Common myeloid progenitor, CD34-positive (primary cell): ENCODE results near the gene SEC14L1.
"Not testable (repeated sequence)": the region's sequence is repeated elsewhere in the genome, so short reads cannot be mapped to it uniquely, and the experiment has no call there.

Experiments
- CTCF ChIA-PET: fragments of 350-600 bp; sonication (Branson Sonifier 250); formaldehyde crosslinking; loops from one replicate; lab custom pipeline; 2021; ENCODE audit warnings: antibody characterized with exemption; lab: Charles Lee
- POLR2A ChIA-PET: fragments of 350-600 bp; sonication (Branson Sonifier 250); formaldehyde crosslinking; loops from one replicate; lab custom pipeline; 2021; ENCODE audit warnings: antibody characterized with exemption; lab: Charles Lee
- DNase-seq, 3 donors: peaks; one replicate each; pipeline versions ENCODE4 v3.0.0 to v3.0.0-alpha.2; 2013
- H3K27ac ChIP-seq, 2 experiments: 1 replicate in 1 of 2; 2 replicates in 1 of 2; pipeline ENCODE4 v1.7.0; 2013; ENCODE audit warnings: inconsistent platforms in 2 of 2, low read length in 2 of 2, mild to moderate bottlenecking in 2 of 2, low read depth in 1 of 2, moderate library complexity in 1 of 2; ENCODE audit not compliant: severe bottlenecking in 2 of 2, insufficient read depth in 1 of 2, poor library complexity in 1 of 2
- H3K27me3 ChIP-seq, 5 experiments: replicated peaks in 2 of 5; 1 replicate in 3 of 5; 2 replicates in 2 of 5; pipeline versions ENCODE4 v1.6.1 to v1.7.0; 2013; ENCODE audit warnings: low read length in 4 of 5, mild to moderate bottlenecking in 2 of 5, moderate library complexity in 2 of 5, inconsistent platforms in 1 of 5; ENCODE audit not compliant: insufficient read depth in 5 of 5, control insufficient read depth in 4 of 5
- H3K36me3 ChIP-seq, 4 experiments: 1 replicate in 2 of 4; 2 replicates in 2 of 4; pipeline versions ENCODE4 v1.6.1 to v1.7.0; 2013; ENCODE audit warnings: low read length in 3 of 4, control low read depth in 1 of 4, mild to moderate bottlenecking in 1 of 4; ENCODE audit not compliant: control insufficient read depth in 4 of 4, insufficient read depth in 4 of 4
- H3K4me1 ChIP-seq, 4 experiments: 1 replicate in 3 of 4; 2 replicates in 1 of 4; pipeline versions ENCODE4 v1.6.1 to v1.7.1; 2013; ENCODE audit warnings: low read length in 3 of 4, mild to moderate bottlenecking in 3 of 4, control low read depth in 1 of 4, inconsistent platforms in 1 of 4, moderate library complexity in 1 of 4; ENCODE audit not compliant: control insufficient read depth in 4 of 4, insufficient read depth in 4 of 4; ENCODE audit errors: control extremely low read depth in 1 of 4
- H3K4me3 ChIP-seq, 7 experiments: 1 replicate in 4 of 7; 2 replicates in 3 of 7; pipeline versions ENCODE4 v1.5.1 to v1.7.0; 2013; ENCODE audit warnings: mild to moderate bottlenecking in 7 of 7, low read length in 6 of 7, moderate library complexity in 6 of 7, inconsistent platforms in 2 of 7, low read depth in 2 of 7, control low read depth in 1 of 7; ENCODE audit not compliant: insufficient read depth in 4 of 7, control insufficient read depth in 1 of 7; ENCODE audit errors: extremely low read depth in 1 of 7
- H3K9me3 ChIP-seq, 5 experiments: 1 replicate in 4 of 5; 2 replicates in 1 of 5; pipeline versions ENCODE4 v1.6.1 to v1.7.1; 2013; ENCODE audit warnings: low read length in 4 of 5, mild to moderate bottlenecking in 2 of 5, inconsistent platforms in 1 of 5, low read depth in 1 of 5, moderate library complexity in 1 of 5; ENCODE audit not compliant: control insufficient read depth in 4 of 5, insufficient read depth in 2 of 5; ENCODE audit errors: control extremely low read depth in 1 of 5
- WGBS: methylation state at CpG from one replicate; pipeline ENCODE4 v1.1.5; 2013; ENCODE audit not compliant: insufficient coverage; 5-methylcytosine and 5-hydroxymethylcytosine counted together

Gene SEC14L1

DNA sequence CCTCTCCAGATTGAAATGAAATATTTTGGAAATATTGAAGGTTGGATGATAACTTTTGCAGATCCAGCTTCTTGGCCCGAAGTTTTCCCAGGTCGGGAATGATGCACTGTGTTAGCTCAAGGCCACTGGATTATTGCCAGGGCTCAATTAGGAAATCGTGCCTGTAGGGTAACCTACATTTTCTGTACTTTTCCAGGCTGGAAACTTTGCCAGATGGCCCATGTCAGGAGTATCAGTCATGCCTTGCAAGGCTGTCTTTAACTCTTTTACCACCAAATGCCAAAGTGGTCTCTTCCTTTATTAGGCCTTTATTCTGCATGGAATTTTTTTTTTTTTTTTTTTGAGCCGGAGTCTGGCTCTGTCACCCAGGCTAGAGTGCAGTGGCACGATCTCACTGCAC, 8.9 kb upstream of the SEC14L1 start:
- CTCF ChIA-PET = interaction anchor here (1.6 kb wide), 1 partner anchor 11 kb away, joined by 6 read pairs; no protein-coding TSS in a partner anchor
- Histone ChIP-seq H3K4me3 (no peak overlapping the region), H3K36me3 (no peaks in the 10 kb centered on the region), H3K9me3 (no peaks in the 10 kb centered on the region), H3K4me1 (peaks cover 0 to 12% (median 10%) of the 10 kb centered on the region in 4 experiments), H3K27ac (no peak overlapping the region), H3K27me3 (no peaks in the 10 kb centered on the region)
- DNase-seq = no peak
- POLR2A ChIA-PET = no interaction called here
- WGBS = 92% methylated on average over 5 of the region's 5 CpGs

- Histone ChIP-seq H3K9me3 (peaks cover 0 to 6% (median 0%) of the 10 kb centered on the region in 5 experiments), H3K4me1 (peaks cover 0 to 11% (median 8%) of the 10 kb centered on the region in 4 experiments), H3K4me3 (no peak overlapping the region), H3K36me3 (no peaks in the 10 kb centered on the region), H3K27ac (no peak overlapping the region), H3K27me3 (no peaks in the 10 kb centered on the region)
- ChIA-PET POLR2A (interaction anchor here (0.6 kb wide), 1 partner anchor 73 kb away, joined by 3 read pairs; no protein-coding TSS in a partner anchor), CTCF (interaction anchor here (1.6 kb wide), 1 partner anchor 10 kb away, joined by 6 read pairs; no protein-coding TSS in a partner anchor)
- WGBS = 93% methylated on average over 8 of the region's 9 CpGs
- DNase-seq = no peak
These were observed 8.2 kb upstream of the SEC14L1 start for GRCh38 chr17:77132411-77133086.

DNA sequence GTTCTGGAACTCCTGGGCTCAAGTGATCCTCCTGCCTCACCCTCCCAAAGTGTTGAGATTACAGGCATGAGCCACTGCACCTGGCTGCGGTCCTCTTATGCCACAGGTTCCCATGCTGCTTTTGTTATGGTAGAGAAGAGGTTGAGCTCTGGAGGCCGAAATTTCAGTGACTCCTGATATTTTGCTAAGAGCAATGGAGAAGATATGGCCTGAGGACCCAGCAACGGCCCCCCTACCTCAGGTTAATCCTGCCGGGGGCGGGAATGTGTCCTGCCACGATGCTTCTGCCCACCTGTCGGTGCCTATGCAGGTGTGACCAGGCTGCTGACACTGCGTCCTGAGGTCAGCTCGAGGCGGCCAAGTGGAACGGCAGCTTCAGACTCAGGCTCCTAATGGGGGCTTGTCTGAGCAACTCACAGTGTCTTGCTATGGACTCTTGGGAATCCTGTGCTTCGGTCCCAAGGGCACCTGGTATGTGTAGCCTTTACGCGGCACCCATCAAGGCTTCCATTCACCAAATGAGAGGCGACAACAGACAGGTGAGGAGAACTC, 7.6 kb upstream of the SEC14L1 start:
- Histone ChIP-seq H3K9me3 (peaks cover 0 to 12% (median 0%) of the 10 kb centered on the region in 5 experiments), H3K4me3 (no peak overlapping the region), H3K27me3 (no peaks in the 10 kb centered on the region), H3K27ac (no peak overlapping the region), H3K36me3 (no peaks in the 10 kb centered on the region), H3K4me1 (peaks cover 0 to 9% (median 2%) of the 10 kb centered on the region in 4 experiments)
- CTCF ChIA-PET = no interaction called here
- WGBS = over 99% methylated on average over 14 of the region's 15 CpGs
- DNase-seq = no peak
- POLR2A ChIA-PET = no interaction called here

GRCh38 chr17:77136420-77136767, 4.4 kb upstream of the SEC14L1 start:
- POLR2A ChIA-PET = no interaction called here

GRCh38 chr17:77137111-77137510, 3.7 kb upstream of the SEC14L1 start:
- Histone ChIP-seq H3K36me3 (no peaks in the 10 kb centered on the region), H3K27me3 (no peaks in the 10 kb centered on the region), H3K27ac (no peak overlapping the region), H3K4me3 (no peak overlapping the region), H3K9me3 (peaks cover 0 to 12% (median 0%) of the 10 kb centered on the region in 5 experiments), H3K4me1 (peaks cover 9 to 19% (median 15%) of the 10 kb centered on the region in 4 experiments)
- ChIA-PET CTCF (interaction anchor here (1.1 to 4.0 kb wide), 3 partner anchors 8 to 48 kb away, joined by 3 to 26 read pairs (median 5); no protein-coding TSS in a partner anchor), POLR2A (no interaction called here)
- DNase-seq = no peak
- 100% methylated on average over 1 of the region's 3 CpGs for WGBS

More at GRCh38 chr17:77136420-77136767, 4.4 kb upstream of the SEC14L1 start:
- H3K27ac ChIP-seq = no peak overlapping the region
- H3K9me3 ChIP-seq = peaks cover 0 to 12% (median 0%) of the 10 kb centered on the region in 5 experiments
- CTCF ChIA-PET = interaction anchor here (0.8 to 1.4 kb wide), 2 partner anchors 8 to 48 kb away, joined by 3 to 5 read pairs; no protein-coding TSS in a partner anchor
- no peak overlapping the region for H3K4me3 ChIP-seq
- no peaks in the 10 kb centered on the region for H3K36me3 ChIP-seq
- DNase-seq = no peak
- H3K27me3 ChIP-seq = no peaks in the 10 kb centered on the region
- WGBS = 97% methylated on average over 6 of the region's 8 CpGs
- H3K4me1 ChIP-seq = peaks cover 2 to 13% (median 9%) of the 10 kb centered on the region in 4 experiments

DNA sequence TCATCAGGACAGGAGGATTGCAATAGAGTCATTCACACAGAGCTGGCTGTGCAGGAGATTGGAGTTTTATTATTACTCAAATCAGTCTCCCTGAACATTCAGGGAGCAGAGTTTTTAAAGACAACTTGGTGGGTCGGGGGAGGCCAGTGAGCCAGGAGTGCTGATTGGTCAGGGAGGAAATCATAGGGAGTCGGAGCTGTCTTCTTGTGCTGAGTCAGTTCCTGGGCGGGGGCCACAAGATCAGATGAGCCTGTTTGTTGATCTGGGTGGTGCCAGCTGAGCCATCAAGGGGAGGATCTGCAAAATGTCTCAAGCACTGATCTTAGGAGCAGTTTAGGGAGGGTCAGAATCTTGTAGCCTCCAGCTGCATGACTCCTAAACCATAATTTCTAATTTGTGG, 2.9 kb upstream of the SEC14L1 start:
- H3K4me1 ChIP-seq = peaks cover 12 to 24% (median 18%) of the 10 kb centered on the region in 4 experiments
- 64% methylated on average over 3 of the region's 3 CpGs for WGBS
- H3K27me3 ChIP-seq, H3K27ac ChIP-seq, POLR2A ChIA-PET, H3K36me3 ChIP-seq: not testable (repeated sequence)
- H3K9me3 ChIP-seq = peaks cover 0 to 12% (median 0%) of the 10 kb centered on the region in 5 experiments
- H3K4me3 ChIP-seq = peak overlapping the region in 1 of 7 experiments; percentile 19
- CTCF ChIA-PET = interaction anchor here (1.1 to 4.0 kb wide), 3 partner anchors 9 to 49 kb away, joined by 3 to 26 read pairs (median 5); no protein-coding TSS in a partner anchor
- peak in 1 of 3 donors; percentile 23 for DNase-seq
